ENCODE results near the gene MRPL52. TPM values are rescaled to one million over a fixed set of nuclear protein-coding genes. Genes with fewer than 3 reads are reported as not detected.

Gene MRPL52
- total and polyA plus RNA-seq, 2 of the 13 experiments (the other 11 are each of a cell fraction or from before 2014, with no cell fraction given) = 118 to 329 TPM

GRCh38 chr14:22845103-22845394, 15.4 kb downstream of the MRPL52 start (continued):
- TF ChIP-seq ATF4 (CRISPR knock-in tag; IDR thresholded peaks at IDR 0.05) (no peak), SP2 (CRISPR knock-in tag; IDR thresholded peaks at IDR 0.05) (no peak), TFDP1 (CRISPR knock-in tag; IDR thresholded peaks at IDR 0.05; ENCODE audit: borderline replicate concordance) (no peak), NONO (IDR thresholded peaks at IDR 0.05) (no peak), NONO (CRISPR knock-in tag; conservative IDR thresholded peaks at IDR 0.05) (no peak), ZNF142 (CRISPR knock-in tag; IDR thresholded peaks at IDR 0.05) (no peak), JUN (CRISPR knock-in tag; IDR thresholded peaks at IDR 0.05) (no peak), LRRFIP1 (CRISPR knock-in tag; conservative IDR thresholded peaks at IDR 0.05) (no peak)

All from HepG2 (cell line).